HG02588 (cell line): ENCODE data around the gene COA6.

Experiments
- ATAC-seq: cut with Tn5 transposase; IDR thresholded peaks from one replicate; pipeline ENCODE4 v1.9.1; 2021; ENCODE audit warnings: mild to moderate bottlenecking, moderate library complexity; ENCODE audit not compliant: unreplicated experiment

Gene COA6

DNA sequence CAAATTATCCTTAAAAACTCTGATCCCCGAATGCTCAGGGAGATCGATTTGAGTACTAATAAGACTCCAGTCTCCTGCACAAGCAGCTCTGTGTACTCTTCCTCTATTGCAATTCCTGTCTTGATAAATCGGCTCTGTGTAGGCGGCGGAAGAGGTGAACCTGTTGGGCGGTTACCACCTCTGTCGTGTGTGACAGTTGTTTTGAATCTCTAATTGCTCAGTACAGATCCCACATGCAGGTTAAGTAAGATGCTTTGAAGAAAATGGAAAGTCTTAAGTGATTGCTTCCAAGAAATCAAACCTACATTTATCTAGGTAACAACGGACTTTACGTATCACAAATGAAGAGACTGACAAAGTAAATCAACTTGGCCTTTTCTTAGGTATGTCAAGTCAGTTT, 35.5 kb downstream of the COA6 start:
- ATAC-seq = no peak

DNA sequence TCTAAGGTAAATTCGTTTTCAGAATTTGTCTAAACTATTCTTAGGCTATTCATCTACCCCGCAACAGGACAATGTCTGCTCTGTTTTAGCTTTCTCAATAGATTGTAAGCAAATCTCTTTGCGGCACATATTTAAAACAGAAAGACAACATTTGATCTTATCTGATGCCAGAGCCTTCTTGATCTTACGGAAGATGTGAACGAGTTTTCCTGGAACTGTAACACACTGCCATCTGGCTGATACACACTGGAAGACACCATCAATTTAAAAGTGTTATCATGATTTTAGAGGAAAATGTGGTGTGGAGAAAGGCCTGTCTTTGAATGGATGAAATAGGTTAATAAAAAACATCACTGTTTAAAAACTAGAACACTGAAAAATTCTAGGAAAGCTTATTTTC, 36.1 kb downstream of the COA6 start:
- no peak for ATAC-seq

DNA sequence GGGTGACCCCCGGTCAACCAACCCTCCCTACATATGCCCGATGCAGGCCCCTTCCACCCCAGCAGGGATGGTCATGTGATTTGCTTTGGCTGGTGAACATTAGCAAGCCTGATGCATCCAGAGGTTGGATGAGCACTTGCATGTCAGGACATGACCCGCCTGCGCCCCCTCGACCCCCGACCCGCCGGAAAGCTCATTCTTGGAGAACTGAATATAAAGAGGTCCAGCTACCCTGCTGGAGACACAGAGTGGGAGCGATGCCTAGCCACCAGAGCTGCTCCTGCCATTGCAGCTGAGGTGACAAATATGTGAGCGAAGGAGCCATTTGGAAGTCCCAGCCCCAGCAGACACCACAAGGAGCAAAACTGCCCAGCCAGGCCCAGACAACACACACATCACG, 39.6 kb downstream of the COA6 start:
- no peak for ATAC-seq

DNA sequence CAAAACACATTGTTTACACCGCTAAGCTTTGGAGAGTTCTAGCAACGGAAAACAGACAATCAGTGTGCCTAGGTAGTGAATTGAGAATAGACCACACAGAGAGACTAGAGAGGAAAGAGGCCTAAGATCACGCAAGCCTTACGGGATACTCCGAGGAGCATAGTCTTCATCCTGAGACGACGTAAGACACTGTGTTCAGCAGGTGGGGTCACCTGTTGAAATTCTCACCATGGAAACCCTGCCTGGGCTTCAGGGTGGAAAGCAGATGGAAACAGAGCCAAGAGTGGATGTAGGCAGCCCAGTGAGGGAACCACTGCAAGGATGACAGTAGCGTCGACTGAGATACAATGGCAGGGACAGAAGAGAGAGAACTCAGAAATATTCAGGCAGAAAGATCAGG, 40.2 kb downstream of the COA6 start:
- ATAC-seq = no peak

DNA sequence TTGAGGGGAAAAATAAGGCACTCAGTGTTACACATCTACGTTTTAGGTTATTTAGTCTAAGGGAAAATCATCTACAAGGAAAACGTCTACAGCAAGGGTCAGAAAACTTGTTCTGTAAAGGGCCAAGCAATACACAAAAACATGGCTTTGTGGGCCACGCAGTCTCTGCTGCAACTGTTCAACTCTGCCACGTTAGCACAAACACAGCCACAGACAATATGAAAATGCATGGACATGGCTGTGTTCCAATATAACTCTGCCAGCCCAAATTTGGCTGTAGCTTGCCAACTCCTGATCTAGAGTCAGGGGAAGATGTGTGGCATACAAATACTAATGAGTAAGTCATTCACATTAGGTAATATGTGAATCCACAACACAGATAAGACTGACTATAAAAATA, 40.7 kb downstream of the COA6 start:
- no peak for ATAC-seq

DNA sequence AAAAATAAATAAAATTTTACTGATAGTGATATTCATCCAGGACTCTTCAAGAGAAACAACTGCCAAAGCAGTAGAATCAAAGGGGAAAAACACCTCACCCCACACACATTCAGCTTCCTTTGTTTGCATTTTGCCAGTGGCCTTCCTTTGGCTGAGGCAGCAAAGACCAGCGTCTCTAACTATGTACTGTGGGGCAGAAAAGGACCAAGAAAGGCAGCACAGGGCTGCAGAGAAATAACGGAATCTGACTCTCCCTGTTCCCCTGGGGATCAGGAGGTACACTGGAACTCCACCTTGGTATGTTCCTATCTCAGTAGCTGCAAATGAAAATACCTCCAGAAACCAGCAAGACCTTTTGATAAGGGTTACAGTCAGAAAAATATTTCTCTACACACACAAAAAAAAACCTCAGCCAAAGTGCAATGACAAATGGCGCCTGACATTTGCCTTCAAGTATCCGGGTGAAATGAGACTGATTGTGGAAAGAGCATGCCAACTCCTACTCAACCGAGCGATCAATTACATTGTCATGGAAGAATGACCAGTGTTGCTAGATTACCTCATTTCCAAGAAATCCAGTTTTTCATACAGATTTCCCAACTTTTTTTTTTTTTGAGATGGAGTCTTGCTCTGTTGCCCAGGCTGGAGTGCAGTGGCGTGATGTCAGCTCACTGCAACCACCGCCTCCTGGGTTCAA, 54.8 kb downstream of the COA6 start:
- ATAC-seq = no peak

DNA sequence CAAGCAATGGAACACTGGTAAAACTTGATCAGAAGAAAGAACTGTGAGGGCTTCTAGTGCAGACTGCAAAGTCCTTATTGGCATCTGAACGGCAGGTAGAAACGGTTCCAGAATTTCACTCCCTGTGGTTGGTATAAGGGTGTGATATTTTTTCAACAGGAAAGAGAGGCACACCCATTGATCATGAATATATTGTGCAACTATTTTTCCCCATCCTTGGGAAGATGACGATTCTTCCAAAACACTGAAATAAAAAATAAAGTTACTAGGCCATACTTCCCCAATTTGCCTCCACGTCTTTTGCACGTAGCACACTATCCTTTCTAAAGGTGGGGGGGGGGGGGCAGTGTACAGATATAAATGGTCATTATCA, 56.2 kb downstream of the COA6 start:
- ATAC-seq = no peak

DNA sequence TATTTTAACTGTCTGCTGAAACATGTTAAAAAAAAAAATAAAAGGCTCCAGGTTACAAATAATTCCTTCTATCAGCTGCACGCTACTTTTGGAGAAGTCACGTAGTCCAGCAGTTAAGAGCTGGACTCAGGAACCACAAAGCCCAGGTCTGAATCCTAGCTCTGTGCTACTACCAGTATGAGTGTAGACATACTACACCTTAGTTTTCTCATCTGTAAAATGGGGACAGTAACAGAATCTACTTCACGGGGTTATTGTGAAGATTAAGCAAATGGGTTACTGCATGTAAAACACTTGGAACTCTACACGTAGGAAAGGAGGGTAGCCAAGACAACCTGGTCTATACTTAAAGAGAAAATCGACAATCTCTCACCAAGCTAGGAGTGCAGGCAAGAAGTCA, 57.4 kb downstream of the COA6 start:
- ATAC-seq = no peak

DNA sequence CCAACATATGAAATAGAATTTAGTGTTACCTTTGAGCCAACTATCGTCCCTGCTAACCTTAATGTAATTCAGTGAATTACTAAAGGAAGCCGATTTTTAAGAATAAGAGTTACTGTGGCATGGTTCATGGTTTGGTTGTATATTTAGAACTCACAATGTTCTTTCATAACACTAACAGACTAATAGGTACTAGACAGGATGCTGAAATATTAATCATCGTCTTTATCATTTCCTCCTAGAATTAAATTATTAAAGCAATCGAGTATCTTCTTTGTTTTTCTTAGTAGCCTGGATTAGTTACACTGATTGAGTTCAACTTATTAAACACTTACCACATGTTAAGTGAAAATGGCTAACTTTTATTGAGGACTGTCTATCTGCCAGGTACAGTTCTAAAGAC, 58.0 kb downstream of the COA6 start:
- ATAC-seq = no peak

DNA sequence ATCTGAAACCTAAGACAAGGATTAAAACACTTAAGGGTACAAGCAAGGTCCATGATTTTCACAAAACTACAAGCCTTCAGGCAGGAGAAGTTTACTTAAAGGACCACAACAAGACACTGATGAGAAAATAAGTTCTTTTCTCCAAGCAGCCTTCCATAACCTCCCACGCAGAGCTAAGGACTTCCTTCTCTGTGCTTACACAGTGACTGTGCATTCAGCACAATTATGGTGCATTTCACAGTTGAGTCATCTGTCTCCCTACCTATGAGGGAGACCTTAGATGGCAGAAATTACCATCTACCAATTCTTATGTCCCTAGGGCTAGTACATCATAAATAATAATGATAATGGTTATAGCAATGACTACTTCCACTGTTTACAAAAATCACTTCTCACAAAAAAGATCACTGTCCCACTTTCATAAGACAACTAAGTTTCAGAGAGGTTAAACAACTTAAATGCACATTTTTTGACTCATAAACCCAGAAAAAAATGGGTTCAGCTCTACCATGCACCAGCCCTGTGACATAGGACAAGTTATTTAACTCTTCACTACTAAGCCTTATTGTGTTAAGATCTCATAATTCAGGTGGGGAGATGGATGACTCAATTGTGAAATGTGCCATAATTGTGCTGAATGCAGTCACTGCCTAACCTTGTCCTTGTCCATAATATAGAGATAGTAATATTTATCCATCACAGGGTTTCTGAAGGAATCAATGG, 60.5 kb downstream of the COA6 start:
- ATAC-seq = peak; percentile 76
